GM06990 (cell line): ENCODE data around the gene MDK.

Experiments used
- DNase-seq: peaks from one replicate; pipeline ENCODE4 v3.0.0-alpha.2; 2011; ENCODE audit not compliant: insufficient read length; ENCODE audit errors: extremely low read depth
- H3K27me3 ChIP-seq: replicated peaks from 2 replicates; pipeline ENCODE4 v1.6.0; 2011; ENCODE audit warnings: low read length; ENCODE audit not compliant: control insufficient read depth, insufficient read depth
- H3K36me3 ChIP-seq: 2 replicates; pipeline ENCODE4 v1.5.1; 2011; ENCODE audit warnings: low read length; ENCODE audit not compliant: control insufficient read depth, insufficient read depth
- H3K4me3 ChIP-seq: replicated peaks from 2 replicates; pipeline ENCODE4 v1.5.1; 2011; ENCODE audit warnings: low read depth, mild to moderate bottlenecking, control low read depth, low read length
- CTCF ChIP-seq: IDR thresholded peaks from 2 replicates; pipeline ENCODE4 v1.5.1; 2011; ENCODE audit warnings: low read length, control low read depth, mild to moderate bottlenecking, inconsistent platforms; ENCODE audit not compliant: insufficient read depth, poor library complexity, severe bottlenecking

The MDK gene

GRCh38 chr11:46402957-46403902, 21.8 kb downstream of the MDK start:
- TF ChIP-seq CTCF: no peak
- no peak for DNase-seq
- H3K4me3 ChIP-seq: no peak overlapping the region
- no peaks in the 10 kb centered on the region for H3K27me3 ChIP-seq
- H3K36me3 ChIP-seq: peaks cover 25% of the 10 kb centered on the region

GRCh38 chr11:46404476-46405017, 23.1 kb downstream of the MDK start:
- no peak for DNase-seq
- Histone ChIP-seq H3K27me3 (no peaks in the 10 kb centered on the region), H3K36me3 (peaks cover 29% of the 10 kb centered on the region), H3K4me3 (no peak overlapping the region)
- no peak for TF ChIP-seq CTCF

- no peaks in the 10 kb centered on the region for H3K27me3 ChIP-seq
- no peak for TF ChIP-seq CTCF
- no peak overlapping the region for H3K4me3 ChIP-seq
- H3K36me3 ChIP-seq: peaks cover 28% of the 10 kb centered on the region
- no peak for DNase-seq
These were observed 26.2 kb downstream of the MDK start for GRCh38 chr11:46407635-46408034.

GRCh38 chr11:46408407-46408986, 27.0 kb downstream of the MDK start:
- DNase-seq: no peak
- no peak for TF ChIP-seq CTCF

GRCh38 chr11:46410021-46410420, 28.6 kb downstream of the MDK start:
- TF ChIP-seq CTCF: no peak
- Histone ChIP-seq H3K4me3 (no peak overlapping the region), H3K27me3 (no peaks in the 10 kb centered on the region), H3K36me3 (peaks cover 28% of the 10 kb centered on the region)
- no peak for DNase-seq

More at GRCh38 chr11:46408407-46408986, 27.0 kb downstream of the MDK start:
- Histone ChIP-seq H3K4me3 (no peak overlapping the region), H3K27me3 (no peaks in the 10 kb centered on the region), H3K36me3 (peaks cover 24% of the 10 kb centered on the region)
